Left lung (tissue), 10 donors: Measurements from ENCODE around the gene RNF126. TPM values are rescaled to one million over a fixed set of nuclear protein-coding genes. Genes with fewer than 3 reads are reported as not detected.

ENCODE experiments used
- ATAC-seq: fragments of 200-7000 bp; cut with Tn5 transposase; one replicate; pipeline ENCODE4 v1.9.1; 2020; ENCODE audit warnings: moderate library complexity
- DNase-seq, 4 donors: peaks; one replicate each; pipeline ENCODE4 v3.0.0-alpha.2; 2013 to 2020
- H3K27ac ChIP-seq, 2 donors: fragments of 200-600 bp; sonication (generic) in 1 of 2; one replicate each; pipeline versions ENCODE4 v1.5.0 to v1.8.0; 2020 to 2021
- H3K27me3 ChIP-seq, 2 donors: fragments of 200-600 bp; sonication (generic) in 1 of 2; one replicate each; pipeline versions ENCODE4 v1.5.0 to v1.8.0; 2020 to 2021
- H3K36me3 ChIP-seq, 2 donors: fragments of 200-600 bp; sonication (generic) in 1 of 2; one replicate each; pipeline versions ENCODE4 v1.5.0 to v1.8.0; 2020 to 2021
- H3K4me1 ChIP-seq, 2 donors: fragments of 200-600 bp; one replicate each; pipeline ENCODE4 v1.8.0; 2021
- H3K4me3 ChIP-seq, 2 donors: fragments of 200-600 bp; sonication (generic) in 1 of 2; one replicate each; pipeline versions ENCODE4 v1.5.0 to v1.8.0; 2020 to 2021; ENCODE audit warnings: mild to moderate bottlenecking in 1 of 2
- H3K9me3 ChIP-seq, 2 donors: fragments of 200-600 bp; sonication (generic) in 1 of 2; one replicate each; pipeline versions ENCODE4 v1.5.0 to v1.8.0; 2020 to 2021
- intact Hi-C, 2 donors: fragments of 100-400 bp; cut with DNase I; formaldehyde crosslinking; loops; one replicate each; pipeline versions ENCODE4 v1.11.2 to v1.14.2; 2022
- polyA plus RNA-seq, 6 donors: library from polyadenylated mRNA; unstranded; fragments of 120-200 nt; gene quantifications; one replicate each; pipeline ENCODE4 v1.2.1, GENCODE V29; 2013; ENCODE audit not compliant: insufficient read length in 6 of 6
- total RNA-seq, 2 donors: library from RNA; stranded (reverse); fragmentation: NEBNext Ultra II Directional; extraction: Animal tissue kit (Norgen Biotek cat#: 25700); gene quantifications; one replicate each; pipeline ENCODE4 v1.2.1, GENCODE V29; 2021
- TF ChIP-seq, protein P1 (sequence below), 2 donors: fragments of 200-600 bp; sonication (generic) in 1 of 2; IDR thresholded peaks; one replicate each; pipeline versions ENCODE4 v1.5.0 to v1.8.0; 2021; ENCODE audit warnings: antibody characterized with exemption in 2 of 2
- donor health status: DM: no; HTN: yes; CAD: no.
- donor health status: DM: no; HTN: no; CAD: no.

Gene RNF126
- total and polyA plus RNA-seq, 8 donors, result 15.4 to 34.0 (median 23.1) TPM

DNA sequence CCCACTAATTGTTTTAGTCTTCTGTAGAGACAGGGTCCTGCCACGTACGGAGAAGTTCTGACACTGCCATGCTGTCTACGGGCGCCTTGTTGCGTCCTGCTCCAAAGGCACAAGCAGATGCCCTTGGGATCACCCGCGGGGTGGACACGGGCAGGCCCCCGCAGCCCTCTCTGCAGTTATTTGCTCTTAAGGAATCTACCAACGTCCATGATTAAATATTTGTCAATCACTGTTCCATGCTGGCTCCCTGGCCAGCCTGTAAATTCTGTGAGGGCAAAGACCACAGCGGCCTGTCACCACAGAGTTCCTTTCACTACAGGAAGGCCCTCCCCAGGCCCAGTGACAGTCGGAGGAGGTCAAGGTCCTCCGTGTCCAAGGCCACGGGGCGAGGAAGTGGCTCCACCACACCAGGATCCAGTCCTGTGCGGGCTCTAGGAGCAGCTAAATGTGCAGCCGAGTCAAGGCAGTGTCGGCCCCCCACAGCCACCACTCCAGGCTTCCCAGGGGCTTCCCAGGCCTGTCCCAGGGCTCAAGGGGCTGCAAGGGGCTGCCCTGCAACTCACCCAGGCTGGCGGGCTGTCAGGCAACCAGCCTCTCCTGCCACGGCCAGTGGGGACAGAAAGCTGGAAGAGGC, 2.1 kb downstream of the RNF126 start:
- Histone ChIP-seq H3K9me3 (no peaks in the 10 kb centered on the region), H3K27me3 (no peaks in the 10 kb centered on the region), H3K27ac (peak overlapping the region; percentile 83 to 92), H3K4me1 (peaks cover 34 to 70% of the 10 kb centered on the region in 2 donors), H3K36me3 (peaks cover 0 to 25% of the 10 kb centered on the region in 2 donors), H3K4me3 (peak overlapping the region; percentile 97 to 99)
- intact Hi-C loops, result loop anchor here in 1 of 2 donors (10.0 kb wide), 1 partner anchor 74 kb away; no protein-coding TSS in a partner anchor
- DNase-seq (no peak), ATAC-seq (no peak)
- TF ChIP-seq, protein P1, sequence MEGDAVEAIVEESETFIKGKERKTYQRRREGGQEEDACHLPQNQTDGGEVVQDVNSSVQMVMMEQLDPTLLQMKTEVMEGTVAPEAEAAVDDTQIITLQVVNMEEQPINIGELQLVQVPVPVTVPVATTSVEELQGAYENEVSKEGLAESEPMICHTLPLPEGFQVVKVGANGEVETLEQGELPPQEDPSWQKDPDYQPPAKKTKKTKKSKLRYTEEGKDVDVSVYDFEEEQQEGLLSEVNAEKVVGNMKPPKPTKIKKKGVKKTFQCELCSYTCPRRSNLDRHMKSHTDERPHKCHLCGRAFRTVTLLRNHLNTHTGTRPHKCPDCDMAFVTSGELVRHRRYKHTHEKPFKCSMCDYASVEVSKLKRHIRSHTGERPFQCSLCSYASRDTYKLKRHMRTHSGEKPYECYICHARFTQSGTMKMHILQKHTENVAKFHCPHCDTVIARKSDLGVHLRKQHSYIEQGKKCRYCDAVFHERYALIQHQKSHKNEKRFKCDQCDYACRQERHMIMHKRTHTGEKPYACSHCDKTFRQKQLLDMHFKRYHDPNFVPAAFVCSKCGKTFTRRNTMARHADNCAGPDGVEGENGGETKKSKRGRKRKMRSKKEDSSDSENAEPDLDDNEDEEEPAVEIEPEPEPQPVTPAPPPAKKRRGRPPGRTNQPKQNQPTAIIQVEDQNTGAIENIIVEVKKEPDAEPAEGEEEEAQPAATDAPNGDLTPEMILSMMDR (IDR thresholded peaks at IDR 0.05), result no peak

DNA sequence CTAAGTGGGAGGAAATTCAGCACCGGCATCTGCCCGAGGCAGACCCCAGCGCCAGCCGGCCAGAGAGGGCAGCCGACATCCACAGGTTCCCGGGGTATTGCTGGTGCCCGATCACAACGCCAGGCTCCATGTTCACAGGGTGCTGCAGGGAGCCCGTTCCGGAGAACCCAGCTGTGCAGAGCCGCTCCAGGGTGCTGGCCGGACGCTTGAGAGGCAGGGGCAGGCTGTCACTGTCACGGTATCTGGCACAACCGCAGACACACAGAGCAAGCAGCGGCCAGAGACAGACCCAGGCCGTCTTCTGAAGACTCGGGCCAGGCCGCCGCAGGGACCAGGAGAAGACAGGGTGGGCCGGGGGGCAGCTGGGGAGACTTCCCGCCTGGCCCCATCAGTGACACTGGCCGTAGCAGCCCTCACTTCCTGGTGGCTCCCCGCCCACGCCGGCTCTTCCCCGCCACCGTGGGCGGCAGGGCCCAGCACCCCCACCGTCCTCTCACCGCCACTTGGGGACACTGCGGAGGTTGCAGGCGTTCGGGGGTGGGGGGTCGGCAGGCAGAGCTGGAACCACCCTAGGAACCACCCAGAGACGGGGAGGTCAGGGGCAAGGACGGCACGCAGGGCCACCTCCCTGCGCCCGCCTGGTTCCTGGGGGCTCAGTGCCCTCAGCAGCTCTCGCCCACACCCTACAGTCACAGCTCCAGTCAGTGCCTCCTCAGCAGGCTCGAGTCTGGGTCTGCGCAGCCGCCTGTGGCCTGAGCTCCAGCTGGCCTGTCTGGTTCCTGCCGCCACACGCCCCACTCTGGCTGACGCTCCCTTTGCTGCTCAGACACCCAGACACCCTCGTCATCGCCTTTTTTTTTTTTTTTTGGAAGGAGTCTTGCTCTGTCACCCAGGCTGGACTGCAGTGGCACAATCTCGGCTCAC, 3.8 kb downstream of the RNF126 start:
- no peak for ATAC-seq
- Histone ChIP-seq H3K36me3 (peaks cover 0 to 37% of the 10 kb centered on the region in 2 donors), H3K27ac (peak overlapping the region in 1 of 2 donors; percentile 48), H3K27me3 (no peaks in the 10 kb centered on the region), H3K9me3 (no peaks in the 10 kb centered on the region), H3K4me1 (peaks cover 28 to 59% of the 10 kb centered on the region in 2 donors), H3K4me3 (no peak overlapping the region)
- TF ChIP-seq, protein P1 (IDR thresholded peaks at IDR 0.05), result no peak
- DNase-seq, result no peak
- intact Hi-C loops, result no loop called here

DNA sequence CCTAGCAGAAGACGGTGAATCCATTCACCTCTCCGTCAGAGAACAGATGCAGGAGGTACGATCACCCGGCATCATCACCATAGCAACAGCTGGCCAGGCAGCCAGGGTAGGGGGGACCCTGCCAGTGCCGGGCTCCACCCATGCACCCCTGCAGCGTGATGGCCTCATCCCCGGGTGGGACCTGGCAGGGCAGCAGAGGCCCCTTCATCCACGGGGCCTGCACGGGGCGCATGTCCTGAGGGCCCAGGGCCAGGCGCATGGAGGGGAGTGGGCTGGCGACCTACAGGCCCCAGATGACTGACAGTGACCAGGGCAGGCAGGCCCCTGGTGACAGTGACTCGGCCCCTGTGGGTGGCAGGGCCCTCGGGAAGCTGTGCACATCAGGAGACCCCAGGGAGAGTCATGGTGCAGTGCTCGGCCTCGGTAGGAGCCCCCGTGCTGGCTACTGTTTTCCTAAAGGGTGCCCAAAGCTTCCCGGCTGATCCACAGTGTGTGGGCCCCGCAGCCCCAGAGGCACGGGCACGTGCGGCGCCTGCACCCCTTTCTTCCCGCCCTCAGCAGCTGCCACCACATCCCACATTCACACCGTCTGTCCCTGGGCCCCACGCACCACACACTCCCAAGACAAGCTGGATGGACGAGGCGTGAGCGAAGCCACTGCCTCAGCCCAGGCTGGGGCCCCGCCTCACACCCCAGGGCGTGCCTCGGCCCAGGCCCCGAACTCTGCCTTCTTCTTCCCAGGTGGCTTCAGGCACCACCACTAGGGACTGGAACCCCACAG, 4.8 kb downstream of the RNF126 start:
- Histone ChIP-seq H3K4me3 (no peak overlapping the region), H3K9me3 (no peaks in the 10 kb centered on the region), H3K36me3 (peaks cover 0 to 46% of the 10 kb centered on the region in 2 donors), H3K27me3 (no peaks in the 10 kb centered on the region), H3K27ac (no peak overlapping the region), H3K4me1 (peaks cover 21 to 50% of the 10 kb centered on the region in 2 donors)
- intact Hi-C loops, result no loop called here
- DNase-seq, result no peak
- TF ChIP-seq, protein P1 (IDR thresholded peaks at IDR 0.05), result no peak
- ATAC-seq, result no peak

DNA sequence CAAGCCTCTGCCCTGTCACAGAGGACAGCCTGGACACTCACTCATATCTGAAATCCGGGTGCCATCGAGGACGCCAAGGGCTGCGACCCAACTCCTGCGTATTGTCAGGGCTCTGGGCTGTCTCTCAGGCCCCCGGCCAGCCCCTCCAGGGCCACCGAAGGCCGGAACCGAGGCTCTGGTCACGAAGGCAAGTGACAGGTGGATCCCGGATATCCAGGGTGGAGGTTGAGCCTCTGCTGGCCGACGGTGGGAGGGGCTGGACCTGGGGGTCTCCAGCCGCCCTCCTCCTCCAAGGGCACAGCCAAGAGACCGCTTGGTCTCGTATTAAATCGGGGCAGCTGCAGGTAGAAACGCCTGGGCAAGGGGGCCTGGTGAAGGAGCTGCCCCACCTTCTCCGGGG, 5.4 kb downstream of the RNF126 start:
- Histone ChIP-seq H3K27me3 (no peaks in the 10 kb centered on the region), H3K9me3 (no peaks in the 10 kb centered on the region), H3K4me1 (peaks cover 21 to 50% of the 10 kb centered on the region in 2 donors), H3K4me3 (no peak overlapping the region), H3K27ac (no peak overlapping the region), H3K36me3 (peaks cover 0 to 53% of the 10 kb centered on the region in 2 donors)
- TF ChIP-seq, protein P1 (IDR thresholded peaks at IDR 0.05), result no peak
- no peak for DNase-seq
- intact Hi-C loops, result no loop called here
- ATAC-seq, result no peak
